Gastroesophageal sphincter (tissue), 4 donors: ENCODE measurements around the gene RNF180. TPM values are rescaled to one million over a fixed set of nuclear protein-coding genes. Genes with fewer than 3 reads are reported as not detected.

Source experiments
- ATAC-seq: fragments of 150-250 bp; one replicate; pipeline ENCODE4 v1.9.1; 2016; ENCODE audit warnings: mild to moderate bottlenecking, moderate library complexity
- H3K27ac ChIP-seq, 4 donors: fragments of 200-600 bp; sonication (generic) in 3 of 4; 1 replicate in 3 of 4; 2 replicates in 1 of 4; pipeline ENCODE4 v1.5.1; 2016 to 2019
- H3K27me3 ChIP-seq: fragments of 200-600 bp; sonication (generic); one replicate; pipeline ENCODE4 v1.5.1; 2019
- H3K36me3 ChIP-seq, 2 donors: fragments of 200-600 bp; sonication (generic); one replicate each; pipeline ENCODE4 v1.5.1; 2019; ENCODE audit warnings: control low read depth in 1 of 2
- H3K4me1 ChIP-seq, 3 donors: fragments of 200-600 bp; sonication (generic); 1 replicate in 2 of 3; 2 replicates in 1 of 3; pipeline ENCODE4 v1.5.1; 2016 to 2019; ENCODE audit warnings: control low read depth in 2 of 3
- H3K4me3 ChIP-seq, 2 donors: fragments of 200-600 bp; sonication (generic); one replicate each; pipeline ENCODE4 v1.5.1; 2019; ENCODE audit warnings: mild to moderate bottlenecking in 1 of 2, moderate library complexity in 1 of 2
- H3K9me3 ChIP-seq, 3 donors: fragments of 200-600 bp; sonication (generic); one replicate each; pipeline ENCODE4 v1.5.1; 2017 to 2019; ENCODE audit warnings: control low read depth in 2 of 3
- EP300 ChIP-seq: sonication (generic); formaldehyde crosslinking; IDR thresholded peaks from one replicate; pipeline ENCODE4 v1.6.1; 2017; ENCODE audit warnings: antibody characterized with exemption, mild to moderate bottlenecking
- POLR2A ChIP-seq, 2 donors: fragments of 450-650 bp; IDR thresholded peaks; one replicate each; pipeline ENCODE4 v1.6.1; 2017; ENCODE audit warnings: antibody characterized with exemption in 2 of 2, mild to moderate bottlenecking in 2 of 2, moderate library complexity in 1 of 2
- POLR2AphosphoS5 ChIP-seq: sonication (generic); formaldehyde crosslinking; IDR thresholded peaks from one replicate; pipeline ENCODE4 v1.6.1; 2017; ENCODE audit warnings: antibody characterized with exemption
- WGBS, 2 donors: methylation state at CpG; one replicate each; pipeline ENCODE4 v1.1.5; 2018; ENCODE audit warnings: low coverage in 1 of 2; 5-methylcytosine and 5-hydroxymethylcytosine counted together
- total RNA-seq, 4 donors: library from RNA; depleted of rRNA; stranded (reverse); fragments of >200 nt; gene quantifications; one replicate each; pipeline ENCODE4 v1.1.0, GENCODE V29; 2016
- TF ChIP-seq, protein P1 (sequence below), 4 experiments: fragments of 200-600 bp in 2 of 4; fragments of 450-650 bp in 2 of 4; sonication (generic) in 1 of 4; IDR thresholded peaks; one replicate each; pipeline ENCODE4 v1.5.1; 2017 to 2019; ENCODE audit warnings: antibody characterized with exemption in 4 of 4, mild to moderate bottlenecking in 2 of 4, moderate library complexity in 2 of 4

RNF180 gene
- total RNA-seq, 4 donors from 2014 or later = 22.0 to 41.6 (median 25.3) TPM

DNA sequence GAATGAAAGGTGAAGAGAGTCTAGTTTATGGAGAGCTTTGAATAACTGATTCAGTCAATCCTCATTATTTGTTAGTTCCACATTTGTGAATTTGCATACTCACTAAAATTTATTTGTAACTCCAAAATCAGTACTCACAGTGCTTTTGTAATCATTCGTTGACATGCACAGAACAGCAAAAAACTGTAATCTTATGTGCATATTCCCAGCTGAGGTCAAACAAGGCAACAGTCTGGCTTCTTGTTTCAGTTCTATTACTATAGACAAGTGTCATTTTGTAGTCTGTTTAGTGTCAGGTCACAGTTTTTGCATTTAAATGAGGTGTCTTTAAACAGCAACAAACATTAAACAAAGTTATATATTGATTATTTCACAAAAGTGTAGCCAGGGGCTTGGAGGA, 142.5 kb downstream of the RNF180 start:
- 60 to 71% methylated on average over 1 of the region's 1 CpG for WGBS, 2 donors
- no peak for ATAC-seq
- no peak for TF ChIP-seq POLR2A (IDR thresholded peaks at IDR 0.05)
- no peak for TF ChIP-seq POLR2AphosphoS5
- H3K4me3 ChIP-seq = no peak overlapping the region
- no peaks in the 10 kb centered on the region for H3K9me3 ChIP-seq
- H3K27me3 ChIP-seq = no peaks in the 10 kb centered on the region
- no peak overlapping the region for H3K27ac ChIP-seq
- no peaks in the 10 kb centered on the region for H3K4me1 ChIP-seq
- H3K36me3 ChIP-seq = no peaks in the 10 kb centered on the region

DNA sequence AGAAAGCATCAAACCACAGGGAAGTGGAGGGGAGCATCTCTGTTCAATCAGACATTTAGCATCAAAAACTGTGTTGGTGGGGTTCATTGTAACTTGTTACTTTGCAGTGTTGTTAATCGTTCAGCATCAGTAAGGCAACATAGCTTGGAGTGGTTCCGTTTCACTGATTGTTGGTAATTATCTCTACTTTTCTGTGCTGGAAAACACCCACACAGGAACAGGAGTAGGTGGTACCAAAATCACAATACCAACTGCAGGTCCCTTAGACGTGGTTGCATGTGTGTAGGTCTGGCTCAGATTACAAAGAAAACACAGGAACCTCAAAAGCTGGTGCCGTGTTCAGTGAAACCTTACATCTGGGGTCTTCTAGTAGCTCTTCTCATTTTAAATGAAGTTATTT, 146.8 kb downstream of the RNF180 start:
- H3K27ac ChIP-seq = no peak overlapping the region
- no peaks in the 10 kb centered on the region for H3K4me1 ChIP-seq
- WGBS, 2 donors = 80 to 84% methylated on average over 3 to 4 of the region's 4 CpGs
- TF ChIP-seq POLR2AphosphoS5 (no peak), POLR2A (IDR thresholded peaks at IDR 0.05) (no peak), EP300 (no peak)
- TF ChIP-seq, protein P1, sequence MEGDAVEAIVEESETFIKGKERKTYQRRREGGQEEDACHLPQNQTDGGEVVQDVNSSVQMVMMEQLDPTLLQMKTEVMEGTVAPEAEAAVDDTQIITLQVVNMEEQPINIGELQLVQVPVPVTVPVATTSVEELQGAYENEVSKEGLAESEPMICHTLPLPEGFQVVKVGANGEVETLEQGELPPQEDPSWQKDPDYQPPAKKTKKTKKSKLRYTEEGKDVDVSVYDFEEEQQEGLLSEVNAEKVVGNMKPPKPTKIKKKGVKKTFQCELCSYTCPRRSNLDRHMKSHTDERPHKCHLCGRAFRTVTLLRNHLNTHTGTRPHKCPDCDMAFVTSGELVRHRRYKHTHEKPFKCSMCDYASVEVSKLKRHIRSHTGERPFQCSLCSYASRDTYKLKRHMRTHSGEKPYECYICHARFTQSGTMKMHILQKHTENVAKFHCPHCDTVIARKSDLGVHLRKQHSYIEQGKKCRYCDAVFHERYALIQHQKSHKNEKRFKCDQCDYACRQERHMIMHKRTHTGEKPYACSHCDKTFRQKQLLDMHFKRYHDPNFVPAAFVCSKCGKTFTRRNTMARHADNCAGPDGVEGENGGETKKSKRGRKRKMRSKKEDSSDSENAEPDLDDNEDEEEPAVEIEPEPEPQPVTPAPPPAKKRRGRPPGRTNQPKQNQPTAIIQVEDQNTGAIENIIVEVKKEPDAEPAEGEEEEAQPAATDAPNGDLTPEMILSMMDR (IDR thresholded peaks at IDR 0.05) = no peak
- no peak for ATAC-seq
- no peaks in the 10 kb centered on the region for H3K36me3 ChIP-seq
- H3K9me3 ChIP-seq = no peaks in the 10 kb centered on the region
- no peaks in the 10 kb centered on the region for H3K27me3 ChIP-seq
- H3K4me3 ChIP-seq = no peak overlapping the region

DNA sequence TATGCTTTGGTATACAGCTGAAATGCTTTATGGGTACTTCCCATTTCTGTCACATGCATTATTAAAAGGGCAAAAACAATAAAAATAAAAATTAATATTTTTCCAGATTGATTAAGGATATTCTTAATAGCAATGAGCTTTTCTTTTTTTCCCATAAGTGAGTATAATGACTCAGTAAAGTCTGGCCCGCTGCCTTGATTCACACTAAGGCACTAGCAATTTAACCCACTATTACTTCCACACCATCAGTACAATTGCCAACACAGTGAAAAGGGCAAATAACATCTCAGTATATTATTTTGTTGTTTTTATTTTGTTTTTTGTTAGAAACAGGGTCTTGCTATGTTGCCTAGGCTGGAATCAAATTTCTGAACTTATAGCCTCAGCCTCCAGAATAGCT, 150.1 kb downstream of the RNF180 start:
- Histone ChIP-seq H3K4me1 (no peaks in the 10 kb centered on the region), H3K27me3 (no peaks in the 10 kb centered on the region), H3K36me3 (no peaks in the 10 kb centered on the region), H3K27ac (no peak overlapping the region), H3K9me3 (no peaks in the 10 kb centered on the region), H3K4me3 (no peak overlapping the region)
- WGBS, 2 donors = 67 to 100% methylated on average over 1 of the region's 1 CpG
- TF ChIP-seq, protein P1 (IDR thresholded peaks at IDR 0.05) = no peak
- TF ChIP-seq POLR2A (IDR thresholded peaks at IDR 0.05) = no peak
- ATAC-seq = no peak

DNA sequence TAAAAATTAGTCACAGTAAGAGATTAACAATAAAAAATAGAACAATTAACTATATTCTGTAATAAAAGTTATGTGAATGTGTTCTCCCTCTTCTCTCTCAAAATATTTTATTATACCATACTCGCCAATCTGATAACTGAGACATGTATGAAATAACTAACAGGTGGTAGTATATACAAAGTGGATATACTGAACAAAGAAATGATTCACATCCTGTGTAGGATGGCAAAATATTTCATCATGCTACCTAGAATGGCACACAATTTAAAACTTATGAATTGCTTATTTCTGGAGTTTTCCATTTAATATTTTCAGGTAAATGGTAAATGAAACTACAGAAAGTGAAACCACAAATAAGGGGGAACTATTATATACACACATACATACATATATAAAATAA, 152.5 kb downstream of the RNF180 start:
- ATAC-seq = no peak
- Histone ChIP-seq H3K9me3 (no peaks in the 10 kb centered on the region), H3K4me1 (no peaks in the 10 kb centered on the region), H3K4me3 (no peak overlapping the region), H3K36me3 (no peaks in the 10 kb centered on the region), H3K27me3 (no peaks in the 10 kb centered on the region), H3K27ac (no peak overlapping the region)
- 91 to 100% methylated on average over 1 of the region's 1 CpG for WGBS, 2 donors
- TF ChIP-seq EP300 (no peak), POLR2A (IDR thresholded peaks at IDR 0.05) (no peak), POLR2AphosphoS5 (no peak)
- TF ChIP-seq, protein P1 (IDR thresholded peaks at IDR 0.05) = no peak

DNA sequence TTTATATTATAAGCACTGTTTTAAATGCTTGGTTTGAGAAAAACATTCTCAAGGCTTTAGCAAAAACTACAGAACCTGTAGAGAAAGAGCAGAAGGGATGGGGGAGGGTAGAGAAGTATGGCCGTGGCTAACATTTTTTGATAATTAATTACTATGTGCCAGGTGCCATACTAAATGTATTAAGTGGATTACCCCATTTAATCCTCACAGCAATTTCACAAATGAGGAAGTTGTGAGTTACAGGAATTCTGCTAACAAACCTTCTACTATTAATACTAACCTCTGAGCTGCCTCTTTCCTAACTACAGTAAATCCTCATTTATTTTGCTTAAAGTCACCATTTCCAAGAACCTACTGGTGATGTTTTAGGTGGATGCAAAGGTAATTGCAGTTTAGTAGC, 157.9 kb downstream of the RNF180 start:
- TF ChIP-seq POLR2AphosphoS5 (no peak), POLR2A (IDR thresholded peaks at IDR 0.05) (no peak)
- no peaks in the 10 kb centered on the region for H3K4me1 ChIP-seq
- no peaks in the 10 kb centered on the region for H3K27me3 ChIP-seq
- no peak overlapping the region for H3K27ac ChIP-seq
- H3K9me3 ChIP-seq = peaks cover 0 to 12% (median 0%) of the 10 kb centered on the region in 3 donors
- 67 to 73% methylated on average over 1 of the region's 1 CpG for WGBS, 2 donors
- ATAC-seq = no peak
- H3K36me3 ChIP-seq = peaks cover 0 to 18% of the 10 kb centered on the region in 2 donors
- no peak overlapping the region for H3K4me3 ChIP-seq

DNA sequence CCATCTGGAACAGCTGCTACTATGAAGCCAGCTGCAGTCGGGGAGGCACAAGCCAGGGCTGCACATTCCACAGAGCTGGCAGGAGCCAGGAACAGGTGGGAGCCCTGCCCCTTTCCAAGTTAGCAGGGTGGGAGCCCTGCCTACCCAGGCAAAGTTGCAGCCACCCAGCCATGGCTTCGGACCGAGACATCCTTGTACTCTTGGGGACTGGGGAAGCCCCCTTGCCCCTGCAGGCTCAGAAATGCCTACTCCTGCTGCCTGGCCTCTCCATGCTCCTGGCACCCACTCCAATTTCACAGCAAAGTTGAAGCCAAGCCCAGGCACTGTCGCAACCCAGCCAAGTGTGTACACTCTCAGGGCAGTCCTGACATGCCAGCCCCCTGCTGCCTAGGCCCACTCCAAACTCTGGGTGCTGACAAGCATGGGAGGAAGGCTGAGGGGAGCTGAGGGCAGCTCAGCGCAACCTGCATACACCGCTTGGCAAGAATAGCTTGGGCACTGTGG, 165.1 kb downstream of the RNF180 start:
- WGBS, 2 donors = 70% methylated on average over 2 of the region's 6 CpGs; no CpG with 5 or more reads in 1 of the 2 donors
- peaks cover 0 to 12% (median 0%) of the 10 kb centered on the region in 3 donors for H3K9me3 ChIP-seq
- H3K27ac ChIP-seq = no peak overlapping the region
- no peaks in the 10 kb centered on the region for H3K4me1 ChIP-seq
- H3K4me3 ChIP-seq = no peak overlapping the region
- peaks cover 0 to 31% of the 10 kb centered on the region in 2 donors for H3K36me3 ChIP-seq
- no peak for ATAC-seq
- no peaks in the 10 kb centered on the region for H3K27me3 ChIP-seq
- TF ChIP-seq, protein P1 (IDR thresholded peaks at IDR 0.05) = no peak
